Subcutaneous adipose tissue (tissue), 4 donors: ENCODE results near the gene AUTS2. TPM values are rescaled to one million over a fixed set of nuclear protein-coding genes. Genes with fewer than 3 reads are reported as not detected.

ENCODE experiments used
- CTCF ChIP-seq: fragments of 450-650 bp; IDR thresholded peaks from one replicate; pipeline ENCODE4 v1.5.1; 2016; ENCODE audit warnings: low read depth, mild to moderate bottlenecking, control low read depth, antibody characterized with exemption, moderate library complexity
- total RNA-seq, 4 donors: library from RNA; depleted of rRNA; stranded (reverse); fragments of >200 nt; gene quantifications; one replicate each; pipeline ENCODE4 v1.1.0, GENCODE V29; 2016

AUTS2 gene
- total RNA-seq, 4 donors from 2014 or later: 22.4 to 46.9 (median 27.4) TPM

- no peak for TF ChIP-seq CTCF
These were observed 643.4 kb downstream of the AUTS2 start for GRCh38 chr7:70241536-70242175.

GRCh38 chr7:70242826-70243225 is 644.6 kb downstream of the AUTS2 start:
- TF ChIP-seq CTCF: no peak

- no peak for TF ChIP-seq CTCF
These were observed 645.2 kb downstream of the AUTS2 start for GRCh38 chr7:70243443-70243842.

- TF ChIP-seq CTCF: no peak
These were observed 659.6 kb downstream of the AUTS2 start for GRCh38 chr7:70257921-70258320.

GRCh38 chr7:70259502-70259901 is 661.2 kb downstream of the AUTS2 start:
- no peak for TF ChIP-seq CTCF

GRCh38 chr7:70263471-70264255 is 665.4 kb downstream of the AUTS2 start:
- no peak for TF ChIP-seq CTCF

GRCh38 chr7:70266186-70266585 is 667.9 kb downstream of the AUTS2 start:
- TF ChIP-seq CTCF: no peak
